NT2/D1 (cell line): ENCODE data around the gene CACNA2D3.

Experiments used
- SUZ12 ChIP-seq: IDR thresholded peaks from 2 replicates; pipeline ENCODE4 v1.6.1; 2011; ENCODE audit not compliant: insufficient read length, insufficient read depth; ENCODE audit errors: extremely low read depth
- YY1 ChIP-seq: IDR thresholded peaks from 2 replicates; pipeline ENCODE4 v1.6.1; 2011; ENCODE audit not compliant: insufficient read length, insufficient read depth
- ZNF274 ChIP-seq: IDR thresholded peaks from 2 replicates; pipeline ENCODE4 v1.6.1; 2011; ENCODE audit warnings: mild to moderate bottlenecking, low read depth, low read length

DNA sequence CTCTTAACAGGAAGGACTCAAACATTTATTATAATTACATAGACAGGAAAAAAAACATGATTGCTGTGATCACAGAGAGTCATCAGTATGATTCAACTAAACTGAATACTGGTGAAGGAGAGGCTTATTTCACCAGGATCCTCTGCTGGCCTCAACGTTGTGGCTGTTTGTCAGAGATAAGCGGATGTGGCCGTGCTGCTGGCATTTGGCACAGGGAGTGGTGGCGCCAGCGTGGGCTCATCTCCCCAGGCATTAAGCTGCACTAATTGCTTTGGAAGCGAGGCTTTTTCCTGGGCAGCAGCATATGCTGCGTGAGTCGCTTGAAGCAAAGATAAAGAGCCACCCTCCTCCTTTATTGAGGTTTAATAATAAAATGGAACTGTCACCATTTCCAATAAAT lies 498.8 kb downstream of the CACNA2D3 start:
- no peak for TF ChIP-seq SUZ12
- TF ChIP-seq ZNF274, result no peak
- no peak for TF ChIP-seq YY1
